PC-3 (cell line): Measurements from ENCODE around the gene GRIN3A.

Experiments
- CTCF ChIP-seq: fragments of 300-600 bp; sonication (generic); conservative IDR thresholded peaks from 2 replicates; pipeline ENCODE4 v1.5.1; 2017; ENCODE audit warnings: antibody characterized with exemption, low read depth, mild to moderate bottlenecking, low read length
- EZH2phosphoT487 ChIP-seq: fragments of 300-600 bp; sonication (generic); IDR thresholded peaks from 2 replicates; pipeline ENCODE4 v1.6.1; 2018; ENCODE audit warnings: mild to moderate bottlenecking, antibody characterized with exemption, low read length, borderline replicate concordance

- TF ChIP-seq CTCF, result peak; percentile 74
- TF ChIP-seq EZH2phosphoT487, result no peak
These were observed 208.3 kb downstream of the GRIN3A start for GRCh38 chr9:101530076-101530711.
